CD4-positive, alpha-beta T cell (primary cell): ENCODE measurements around the gene EXD3. TPM values are rescaled to one million over a fixed set of nuclear protein-coding genes. Genes with fewer than 3 reads are reported as not detected.

Experiments
- ATAC-seq: fragments of 200-7000 bp; cut with Tn5 transposase; one replicate; pipeline ENCODE4 v1.10.0; 2022; ENCODE audit warnings: mild to moderate bottlenecking; ENCODE audit not compliant: poor library complexity
- CTCF ChIA-PET: fragments of 350-600 bp; sonication (Branson Sonifier 250); formaldehyde crosslinking; loops from one replicate; lab custom pipeline; 2021; ENCODE audit warnings: antibody characterized with exemption, inconsistent platforms; lab: Charles Lee
- POLR2A ChIA-PET: fragments of 350-600 bp; sonication (Branson Sonifier 250); formaldehyde crosslinking; loops from one replicate; lab custom pipeline; 2021; ENCODE audit warnings: antibody characterized with exemption, inconsistent platforms; lab: Charles Lee
- DNase-seq, 14 experiments: peaks; one replicate each; pipeline ENCODE4 v3.0.0-alpha.2; 2013 to 2020; ENCODE audit warnings: mixed read lengths in 2 of 14
- H3K27ac ChIP-seq, 2 donors: one replicate each; pipeline versions ENCODE4 v1.5.1 to v1.7.0; 2013; ENCODE audit warnings: low read length in 2 of 2, low read depth in 1 of 2, mild to moderate bottlenecking in 1 of 2
- H3K27me3 ChIP-seq, 2 experiments: 1 replicate in 1 of 2; 2 replicates in 1 of 2; pipeline versions ENCODE4 v1.6.1 to v1.7.0; 2013; ENCODE audit warnings: low read length in 2 of 2, control low read depth in 1 of 2, mild to moderate bottlenecking in 1 of 2, moderate library complexity in 1 of 2; ENCODE audit not compliant: insufficient read depth in 2 of 2, control insufficient read depth in 1 of 2
- H3K36me3 ChIP-seq: one replicate; pipeline ENCODE4 v1.6.1; 2013; ENCODE audit warnings: low read length, control low read depth; ENCODE audit not compliant: insufficient read depth
- H3K4me1 ChIP-seq: one replicate; pipeline ENCODE4 v1.6.1; 2013; ENCODE audit warnings: low read length, control low read depth; ENCODE audit not compliant: insufficient read depth
- H3K4me3 ChIP-seq: one replicate; pipeline ENCODE4 v1.5.1; 2013; ENCODE audit warnings: mild to moderate bottlenecking, low read length, moderate library complexity
- H3K9me3 ChIP-seq, 2 experiments: 1 replicate in 1 of 2; 2 replicates in 1 of 2; pipeline versions ENCODE4 v1.6.1 to v1.7.0; 2013; ENCODE audit warnings: low read length in 2 of 2, mild to moderate bottlenecking in 2 of 2, control low read depth in 1 of 2, moderate library complexity in 1 of 2; ENCODE audit not compliant: control insufficient read depth in 1 of 2, insufficient read depth in 1 of 2
- H3K27ac Mint-ChIP-seq: one replicate; pipeline ENCODE4 v1.8.0; 2020; ENCODE audit warnings: mixed read lengths
- H3K27me3 Mint-ChIP-seq: one replicate; pipeline ENCODE4 v1.8.0; 2021; ENCODE audit warnings: mixed read lengths
- H3K36me3 Mint-ChIP-seq: one replicate; pipeline ENCODE4 v1.8.0; 2021; ENCODE audit warnings: low read depth, mixed read lengths
- H3K4me1 Mint-ChIP-seq: one replicate; pipeline ENCODE4 v1.8.0; 2021; ENCODE audit warnings: low read depth, mixed read lengths
- H3K4me3 Mint-ChIP-seq: one replicate; pipeline ENCODE4 v1.8.0; 2020; ENCODE audit warnings: mild to moderate bottlenecking, mixed read lengths
- H3K9me3 Mint-ChIP-seq: one replicate; pipeline ENCODE4 v1.8.0; 2020; ENCODE audit warnings: mixed read lengths
- CTCF ChIP-seq: fragments of 200-600 bp; IDR thresholded peaks from one replicate; pipeline ENCODE4 v1.8.0; 2022; ENCODE audit warnings: antibody characterized with exemption, mild to moderate bottlenecking
- intact Hi-C, 2 experiments: fragments of 100-400 bp; cut with DNase I in 1 of 2; cut with micrococcal nuclease in 1 of 2; formaldehyde crosslinking; loops; one replicate each; pipeline versions ENCODE4 v1.15.1 to v1.9.0; 2023 to 2025; cut with DNase I, micrococcal nuclease
- total RNA-seq, 174 experiments: library from RNA in 2 of 174; stranded (reverse) in 2 of 174; gene quantifications; one replicate each; pipeline ENCODE4 v1.2.3 and lab custom pipeline; 2021 to 2026

EXD3 gene
- total RNA-seq, 2 experiments from 2014 or later: 14.9 to 16.9 TPM

- Histone ChIP-seq H3K27me3 (no peaks in the 10 kb centered on the region), H3K36me3 (no peaks in the 10 kb centered on the region), H3K9me3 (no peaks in the 10 kb centered on the region), H3K27ac (no peak overlapping the region), H3K4me3 (no peak overlapping the region), H3K4me1 (peaks cover 6% of the 10 kb centered on the region)
- intact Hi-C loops: no loop called here
- POLR2A ChIA-PET: no interaction called here
- no peak for ATAC-seq
- no peaks in the 10 kb centered on the region for H3K9me3 Mint-ChIP-seq
- DNase-seq: no peak
- H3K36me3 Mint-ChIP-seq: no peaks in the 10 kb centered on the region
- H3K4me3 Mint-ChIP-seq: no peak overlapping the region
- H3K4me1 Mint-ChIP-seq: peaks cover 9% of the 10 kb centered on the region
- TF ChIP-seq CTCF: no peak
- no peak overlapping the region for H3K27ac Mint-ChIP-seq
- H3K27me3 Mint-ChIP-seq: no peaks in the 10 kb centered on the region
- CTCF ChIA-PET: no interaction called here
These were observed 6.0 kb upstream of the EXD3 start for GRCh38 chr9:137428841-137429545.

GRCh38 chr9:137428311-137428630, 5.3 kb upstream of the EXD3 start:
- ATAC-seq (no peak), DNase-seq (no peak)
- POLR2A ChIA-PET: no interaction called here
- H3K36me3 Mint-ChIP-seq: no peaks in the 10 kb centered on the region
- no peaks in the 10 kb centered on the region for H3K9me3 ChIP-seq
- intact Hi-C loops: no loop called here
- peaks cover 9% of the 10 kb centered on the region for H3K4me1 ChIP-seq
- H3K27me3 Mint-ChIP-seq: no peaks in the 10 kb centered on the region
- no peaks in the 10 kb centered on the region for H3K9me3 Mint-ChIP-seq
- no peaks in the 10 kb centered on the region for H3K36me3 ChIP-seq
- no peak overlapping the region for H3K4me3 ChIP-seq
- H3K27me3 ChIP-seq: no peaks in the 10 kb centered on the region
- no peak overlapping the region for H3K27ac Mint-ChIP-seq
- no peak overlapping the region for H3K4me3 Mint-ChIP-seq
- CTCF ChIA-PET: no interaction called here
- H3K4me1 Mint-ChIP-seq: peaks cover 9% of the 10 kb centered on the region
- TF ChIP-seq CTCF: no peak
- H3K27ac ChIP-seq: no peak overlapping the region

- Histone ChIP-seq H3K36me3 (no peaks in the 10 kb centered on the region), H3K27me3 (no peaks in the 10 kb centered on the region), H3K9me3 (no peaks in the 10 kb centered on the region), H3K4me1 (peaks cover 9% of the 10 kb centered on the region), H3K27ac (no peak overlapping the region), H3K4me3 (no peak overlapping the region)
- Mint-ChIP-seq H3K4me1 (peaks cover 9% of the 10 kb centered on the region), H3K27ac (no peak overlapping the region), H3K9me3 (no peaks in the 10 kb centered on the region), H3K27me3 (no peaks in the 10 kb centered on the region), H3K36me3 (no peaks in the 10 kb centered on the region), H3K4me3 (no peak overlapping the region)
- ChIA-PET POLR2A (no interaction called here), CTCF (no interaction called here)
- TF ChIP-seq CTCF: no peak
- ATAC-seq: no peak
- intact Hi-C loops: no loop called here
- no peak for DNase-seq
These were observed 4.7 kb upstream of the EXD3 start for GRCh38 chr9:137427454-137428310.
